GM12865 (cell line): ENCODE measurements around the gene AIMP1.

Experiments used
- DNase-seq: peaks from one replicate; pipeline ENCODE4 v3.0.0; 2010; ENCODE audit warnings: low read depth
- H3K4me3 ChIP-seq: 2 replicates; pipeline ENCODE4 v1.5.1; 2011; ENCODE audit warnings: mild to moderate bottlenecking, low read depth, low read length, control low read depth
- TF ChIP-seq, protein P1 (sequence below): IDR thresholded peaks from 2 replicates; pipeline ENCODE4 v1.5.1; 2011; ENCODE audit warnings: low read length, control low read depth, low read depth, inconsistent platforms; ENCODE audit not compliant: insufficient read depth; ENCODE audit errors: missing control alignments

Gene AIMP1

DNA sequence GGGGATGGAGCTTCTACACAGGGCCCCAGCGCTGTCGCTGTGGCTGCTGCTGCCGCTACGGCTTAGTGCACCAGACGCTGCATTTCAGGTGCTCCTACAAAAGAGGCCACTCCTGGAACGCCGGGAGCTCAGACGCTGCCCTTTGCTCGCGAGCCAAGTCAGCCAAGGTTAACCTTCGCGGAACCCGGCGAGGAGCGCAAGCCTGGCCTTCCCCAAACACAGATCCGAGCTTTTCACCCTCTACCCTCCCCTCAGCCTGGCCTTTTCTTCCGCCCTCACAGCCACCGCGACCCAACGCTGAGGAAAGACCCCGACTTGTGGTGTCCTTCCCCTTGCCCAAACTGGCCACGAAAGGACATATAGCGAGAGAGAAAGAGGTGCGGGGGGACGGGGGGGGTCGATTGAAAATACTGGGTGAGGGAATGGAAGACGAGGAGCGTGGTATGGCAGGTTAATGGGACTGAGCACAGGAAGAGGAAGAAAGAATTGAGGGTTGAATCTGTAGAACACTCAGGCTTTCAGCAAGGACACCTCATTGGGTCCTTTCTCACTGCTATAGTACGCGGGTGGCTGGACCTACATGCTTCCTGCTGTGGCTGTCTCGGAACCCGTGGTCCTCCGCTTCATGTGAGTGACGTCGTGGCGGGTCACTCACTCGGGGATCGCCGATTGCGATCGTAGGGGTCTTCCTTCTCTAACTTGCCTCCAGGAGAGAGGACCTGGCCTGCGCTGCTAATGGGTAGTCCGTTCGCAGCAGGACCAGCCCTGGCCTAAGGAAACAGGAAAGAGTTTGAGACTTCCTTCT lies at the start of gene AIMP1, which contains the start of gene TBCK:
TSS of gene AIMP1 (plus strand) at position 583 of the 805 bp plus-strand sequence. CDS start 8,460 bp downstream, outside the sequence.
TSS of gene TBCK (minus strand) at position 242 of the 805 bp plus-strand sequence. CDS start 7,249 bp downstream, outside the sequence.
- H3K4me3 ChIP-seq: peak within 1 kb of the TSS; percentile 100
- TF ChIP-seq, protein P1, sequence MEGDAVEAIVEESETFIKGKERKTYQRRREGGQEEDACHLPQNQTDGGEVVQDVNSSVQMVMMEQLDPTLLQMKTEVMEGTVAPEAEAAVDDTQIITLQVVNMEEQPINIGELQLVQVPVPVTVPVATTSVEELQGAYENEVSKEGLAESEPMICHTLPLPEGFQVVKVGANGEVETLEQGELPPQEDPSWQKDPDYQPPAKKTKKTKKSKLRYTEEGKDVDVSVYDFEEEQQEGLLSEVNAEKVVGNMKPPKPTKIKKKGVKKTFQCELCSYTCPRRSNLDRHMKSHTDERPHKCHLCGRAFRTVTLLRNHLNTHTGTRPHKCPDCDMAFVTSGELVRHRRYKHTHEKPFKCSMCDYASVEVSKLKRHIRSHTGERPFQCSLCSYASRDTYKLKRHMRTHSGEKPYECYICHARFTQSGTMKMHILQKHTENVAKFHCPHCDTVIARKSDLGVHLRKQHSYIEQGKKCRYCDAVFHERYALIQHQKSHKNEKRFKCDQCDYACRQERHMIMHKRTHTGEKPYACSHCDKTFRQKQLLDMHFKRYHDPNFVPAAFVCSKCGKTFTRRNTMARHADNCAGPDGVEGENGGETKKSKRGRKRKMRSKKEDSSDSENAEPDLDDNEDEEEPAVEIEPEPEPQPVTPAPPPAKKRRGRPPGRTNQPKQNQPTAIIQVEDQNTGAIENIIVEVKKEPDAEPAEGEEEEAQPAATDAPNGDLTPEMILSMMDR: no peak
- DNase-seq: peak; percentile 94

- TF ChIP-seq, protein P1: no peak
- DNase-seq: no peak
- no peak overlapping the region for H3K4me3 ChIP-seq
Observed at GRCh38 chr4:106268786-106269185, 47.6 kb upstream of the AIMP1 start.

GRCh38 chr4:106269711-106270110 lies 46.6 kb upstream of the AIMP1 start:
- no peak for DNase-seq
- TF ChIP-seq, protein P1: no peak
- no peak overlapping the region for H3K4me3 ChIP-seq

GRCh38 chr4:106270736-106271135 lies 45.6 kb upstream of the AIMP1 start:
- no peak for DNase-seq
- no peak overlapping the region for H3K4me3 ChIP-seq
- TF ChIP-seq, protein P1: no peak

DNA sequence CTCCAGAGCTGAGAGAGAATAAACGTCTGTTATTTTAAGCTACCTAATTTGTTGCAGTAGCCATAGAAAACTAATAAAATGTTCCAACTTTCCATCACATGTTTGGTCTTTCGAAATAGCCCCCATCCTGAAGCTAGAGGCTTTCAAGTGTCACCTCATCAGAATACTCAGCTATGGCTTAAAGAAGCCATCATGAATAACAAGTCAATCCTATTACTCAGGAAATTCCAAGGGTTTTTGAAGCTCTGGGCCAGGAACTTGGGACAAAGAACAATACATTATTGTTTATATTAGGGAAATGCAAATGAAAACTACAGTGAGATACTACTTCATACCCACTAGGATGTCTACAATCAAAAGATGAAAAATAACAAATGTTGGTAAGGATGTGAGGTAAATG lies 42.5 kb upstream of the AIMP1 start:
- no peak overlapping the region for H3K4me3 ChIP-seq
- TF ChIP-seq, protein P1: no peak
- no peak for DNase-seq

- H3K4me3 ChIP-seq: no peak overlapping the region
- TF ChIP-seq, protein P1: no peak
- DNase-seq: no peak
Observed at GRCh38 chr4:106277140-106277675, 39.1 kb upstream of the AIMP1 start.

DNA sequence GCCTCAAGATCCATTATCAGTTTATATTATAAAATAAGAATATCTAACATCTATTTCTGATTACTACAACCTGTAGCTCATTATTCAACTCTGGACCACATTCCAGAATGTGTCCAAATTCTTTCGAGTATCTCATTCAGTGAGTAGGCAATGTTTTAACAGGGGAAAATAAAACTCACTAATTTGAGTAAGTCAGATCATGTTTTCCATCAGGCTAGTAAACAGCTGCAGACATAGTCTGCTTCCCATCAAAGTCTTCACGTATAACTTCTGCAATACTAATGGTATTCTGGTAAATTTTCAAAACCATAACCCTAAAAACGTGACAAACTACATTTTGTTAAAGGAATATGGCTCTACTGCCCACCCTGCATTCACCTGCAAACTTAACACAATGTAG lies 32.1 kb upstream of the AIMP1 start:
- no peak overlapping the region for H3K4me3 ChIP-seq
- no peak for DNase-seq
- TF ChIP-seq, protein P1: no peak
